Left ventricle myocardium inferior (tissue), 1 donor: ENCODE results near the gene ATP2A3. TPM values are rescaled to one million over a fixed set of nuclear protein-coding genes. Genes with fewer than 3 reads are reported as not detected.

Source experiments
- DNase-seq: peaks from one replicate; pipeline ENCODE4 v3.0.0-alpha.2; 2020
- H3K27ac ChIP-seq: fragments of 200-600 bp; replicated peaks from 2 replicates; pipeline ENCODE4 v1.8.0; 2021
- H3K27me3 ChIP-seq: fragments of 200-600 bp; 2 replicates; pipeline ENCODE4 v1.8.0; 2021; ENCODE audit warnings: low read depth
- H3K36me3 ChIP-seq: fragments of 200-600 bp; 2 replicates; pipeline ENCODE4 v1.8.0; 2021
- H3K4me1 ChIP-seq: fragments of 200-600 bp; 2 replicates; pipeline ENCODE4 v1.8.0; 2021
- H3K4me3 ChIP-seq: fragments of 200-600 bp; 2 replicates; pipeline ENCODE4 v1.8.0; 2021; ENCODE audit warnings: mild to moderate bottlenecking, moderate library complexity
- H3K9me3 ChIP-seq: fragments of 200-600 bp; replicated peaks from 2 replicates; pipeline ENCODE4 v1.8.0; 2021
- intact Hi-C: fragments of 100-400 bp; cut with micrococcal nuclease; formaldehyde crosslinking; loops from one replicate; pipeline ENCODE4 v1.11.0; 2022
- total RNA-seq: library from RNA; stranded (reverse); fragmentation: NEBNext Ultra II Directional; extraction: Animal tissue kit (Norgen Biotek cat#: 25700); gene quantifications from one replicate; pipeline ENCODE4 v1.2.1, GENCODE V29; 2021
- TF ChIP-seq, protein P1 (sequence below): fragments of 200-600 bp; IDR thresholded peaks from 2 replicates; pipeline ENCODE4 v1.8.0; 2021; ENCODE audit warnings: antibody characterized with exemption, mild to moderate bottlenecking, borderline replicate concordance
- donor health status: DM: no; HTN: yes; CAD: no; lungs with severe emphysema.

Gene ATP2A3
- total RNA-seq, 1 donor from 2014 or later = 8.6 TPM

GRCh38 chr17:3879591-3880417 lies 84.4 kb downstream of the ATP2A3 start:
- H3K36me3 ChIP-seq = peaks cover 25% of the 10 kb centered on the region
- H3K4me1 ChIP-seq = peaks cover 13% of the 10 kb centered on the region
- no peaks in the 10 kb centered on the region for H3K9me3 ChIP-seq
- no peak for DNase-seq
- intact Hi-C loops = no loop called here
- H3K27me3 ChIP-seq = no peaks in the 10 kb centered on the region
- no peak overlapping the region for H3K27ac ChIP-seq
- H3K4me3 ChIP-seq = no peak overlapping the region
- TF ChIP-seq, protein P1, sequence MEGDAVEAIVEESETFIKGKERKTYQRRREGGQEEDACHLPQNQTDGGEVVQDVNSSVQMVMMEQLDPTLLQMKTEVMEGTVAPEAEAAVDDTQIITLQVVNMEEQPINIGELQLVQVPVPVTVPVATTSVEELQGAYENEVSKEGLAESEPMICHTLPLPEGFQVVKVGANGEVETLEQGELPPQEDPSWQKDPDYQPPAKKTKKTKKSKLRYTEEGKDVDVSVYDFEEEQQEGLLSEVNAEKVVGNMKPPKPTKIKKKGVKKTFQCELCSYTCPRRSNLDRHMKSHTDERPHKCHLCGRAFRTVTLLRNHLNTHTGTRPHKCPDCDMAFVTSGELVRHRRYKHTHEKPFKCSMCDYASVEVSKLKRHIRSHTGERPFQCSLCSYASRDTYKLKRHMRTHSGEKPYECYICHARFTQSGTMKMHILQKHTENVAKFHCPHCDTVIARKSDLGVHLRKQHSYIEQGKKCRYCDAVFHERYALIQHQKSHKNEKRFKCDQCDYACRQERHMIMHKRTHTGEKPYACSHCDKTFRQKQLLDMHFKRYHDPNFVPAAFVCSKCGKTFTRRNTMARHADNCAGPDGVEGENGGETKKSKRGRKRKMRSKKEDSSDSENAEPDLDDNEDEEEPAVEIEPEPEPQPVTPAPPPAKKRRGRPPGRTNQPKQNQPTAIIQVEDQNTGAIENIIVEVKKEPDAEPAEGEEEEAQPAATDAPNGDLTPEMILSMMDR = no peak

DNA sequence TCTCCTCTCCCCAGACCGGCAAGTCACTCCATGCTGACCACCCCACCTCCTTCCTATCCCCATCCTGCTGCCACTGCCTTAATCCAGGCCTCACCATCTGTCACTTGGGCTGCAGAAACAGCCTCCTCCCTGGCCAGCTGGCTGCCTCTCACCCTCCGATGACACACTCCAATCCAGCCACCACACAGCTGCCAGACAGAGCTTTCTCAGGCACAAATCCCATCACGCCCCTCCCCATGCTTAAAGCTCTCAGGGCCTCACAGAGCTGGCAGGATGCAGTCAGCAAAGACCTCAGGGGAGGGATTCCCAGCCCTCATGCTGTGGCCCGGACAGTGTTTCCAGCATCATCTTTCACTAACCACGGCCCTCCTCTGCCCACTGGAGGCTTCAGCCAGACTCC lies 85.1 kb downstream of the ATP2A3 start:
- intact Hi-C loops = no loop called here
- Histone ChIP-seq H3K36me3 (peaks cover 19% of the 10 kb centered on the region), H3K4me1 (peaks cover 13% of the 10 kb centered on the region), H3K27me3 (no peaks in the 10 kb centered on the region), H3K27ac (no peak overlapping the region), H3K9me3 (no peaks in the 10 kb centered on the region), H3K4me3 (no peak overlapping the region)
- DNase-seq = peak; percentile 44
- TF ChIP-seq, protein P1 = no peak

GRCh38 chr17:3877220-3877619 lies 87.0 kb downstream of the ATP2A3 start:
- H3K4me1 ChIP-seq = peaks cover 13% of the 10 kb centered on the region
- no peak overlapping the region for H3K27ac ChIP-seq
- DNase-seq = no peak
- H3K27me3 ChIP-seq = no peaks in the 10 kb centered on the region
- TF ChIP-seq, protein P1 = no peak
- no peaks in the 10 kb centered on the region for H3K9me3 ChIP-seq
- H3K36me3 ChIP-seq = peaks cover 22% of the 10 kb centered on the region
- H3K4me3 ChIP-seq = no peak overlapping the region
- intact Hi-C loops = no loop called here

DNA sequence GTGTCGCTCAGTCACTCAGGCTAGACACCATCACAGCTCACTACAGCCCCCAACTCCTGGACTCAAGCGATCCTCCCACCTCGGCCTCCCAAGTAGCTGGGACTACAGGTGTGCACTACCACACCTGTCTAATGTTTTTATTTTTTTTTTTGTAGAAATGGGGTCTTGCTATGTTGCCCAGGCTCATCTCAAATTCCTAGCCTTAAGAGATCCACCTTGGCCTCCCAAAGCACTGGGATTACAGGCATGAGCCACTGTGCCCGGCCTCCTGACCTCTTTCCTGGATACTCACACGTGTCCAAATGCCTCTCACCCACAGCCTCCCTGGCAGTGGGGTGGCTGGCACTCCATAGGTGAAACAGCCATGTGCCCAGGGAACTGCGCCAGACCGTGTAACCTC lies 88.9 kb downstream of the ATP2A3 start:
- intact Hi-C loops = no loop called here
- TF ChIP-seq, protein P1 = no peak
- Histone ChIP-seq H3K9me3 (no peaks in the 10 kb centered on the region), H3K27ac (no peak overlapping the region), H3K4me1 (peaks cover 20% of the 10 kb centered on the region), H3K36me3 (peaks cover 25% of the 10 kb centered on the region), H3K4me3 (no peak overlapping the region), H3K27me3 (no peaks in the 10 kb centered on the region)
- DNase-seq = no peak

Other genes with a start within 250 kb of the ATP2A3 start
- gene HASPIN, start 240.5 kb downstream of the ATP2A3 start, total RNA-seq = 0.33 TPM
- gene ITGAE, start 163.2 kb downstream of the ATP2A3 start, total RNA-seq = 19.6 TPM
- gene NCBP3, start 118.2 kb downstream of the ATP2A3 start, total RNA-seq = 18.2 TPM
- 5.5 TPM for gene CAMKK1, start 71.4 kb downstream of the ATP2A3 start, total RNA-seq
- gene P2RX1, start 48.0 kb downstream of the ATP2A3 start, total RNA-seq = 0.55 TPM
- gene ZZEF1, start 178.6 kb upstream of the ATP2A3 start, total RNA-seq = 29.9 TPM
- 6.7 TPM for gene CYB5D2, start 178.8 kb upstream of the ATP2A3 start, total RNA-seq